Measurements from ENCODE around the gene APOLD1.
"Not testable (repeated sequence)": the region's sequence is repeated elsewhere in the genome, so short reads cannot be mapped to it uniquely, and the experiment has no call there.

APOLD1 gene

DNA sequence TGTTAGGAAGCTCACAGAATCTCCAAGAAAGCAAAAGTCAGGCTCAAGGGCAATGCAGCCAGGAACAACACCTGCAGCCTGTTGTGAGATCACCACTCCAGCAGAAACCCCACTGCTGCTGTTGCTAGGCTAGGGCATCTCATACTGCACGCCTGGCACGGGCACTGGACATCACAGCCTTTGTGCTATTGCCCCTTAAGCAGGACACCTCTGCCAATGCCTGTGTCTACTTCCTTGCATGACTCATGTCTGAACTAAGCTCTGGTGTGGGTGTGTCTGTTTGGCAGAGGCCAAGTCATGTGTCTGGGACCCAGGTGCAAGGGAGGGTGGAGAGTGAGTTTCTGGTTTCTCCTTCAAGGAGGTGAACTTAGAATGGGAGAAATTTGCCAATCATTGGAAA is 17.7 kb downstream of the APOLD1 start:
- TF ChIP-seq CTCF (IDR thresholded peaks at IDR 0.05; ENCODE audit: low read depth, low read length, missing control alignments): no peak
- in situ Hi-C loops (cut with HindIII; ENCODE audit: low sequenced_read_pairs): no loop called here
- H3K4me3 ChIP-seq (ENCODE audit: low read depth, low read length): no peak overlapping the region
- DNase-seq (ENCODE audit: low read depth): peak; percentile 38

- no peak for TF ChIP-seq CTCF (IDR thresholded peaks at IDR 0.05; ENCODE audit: low read depth, low read length, missing control alignments)
- no peak for DNase-seq (ENCODE audit: low read depth)
- in situ Hi-C loops (cut with HindIII; ENCODE audit: low sequenced_read_pairs): no loop called here
- no peak overlapping the region for H3K4me3 ChIP-seq (ENCODE audit: low read depth, low read length)
These were observed 18.6 kb downstream of the APOLD1 start for GRCh38 chr12:12804011-12804410.

- H3K4me3 ChIP-seq (ENCODE audit: low read depth, low read length): no peak overlapping the region
- in situ Hi-C loops (cut with HindIII; ENCODE audit: low sequenced_read_pairs): no loop called here
- no peak for TF ChIP-seq CTCF (IDR thresholded peaks at IDR 0.05; ENCODE audit: low read depth, low read length, missing control alignments)
- DNase-seq (ENCODE audit: low read depth): peak; percentile 61
These were observed 19.0 kb downstream of the APOLD1 start for GRCh38 chr12:12804432-12804886.

- no peak for DNase-seq (ENCODE audit: low read depth)
- no peak overlapping the region for H3K4me3 ChIP-seq (ENCODE audit: low read depth, low read length)
- in situ Hi-C loops (cut with HindIII; ENCODE audit: low sequenced_read_pairs): no loop called here
- TF ChIP-seq CTCF (IDR thresholded peaks at IDR 0.05; ENCODE audit: low read depth, low read length, missing control alignments): no peak
These were observed 21.5 kb downstream of the APOLD1 start for GRCh38 chr12:12806784-12807516.

DNA sequence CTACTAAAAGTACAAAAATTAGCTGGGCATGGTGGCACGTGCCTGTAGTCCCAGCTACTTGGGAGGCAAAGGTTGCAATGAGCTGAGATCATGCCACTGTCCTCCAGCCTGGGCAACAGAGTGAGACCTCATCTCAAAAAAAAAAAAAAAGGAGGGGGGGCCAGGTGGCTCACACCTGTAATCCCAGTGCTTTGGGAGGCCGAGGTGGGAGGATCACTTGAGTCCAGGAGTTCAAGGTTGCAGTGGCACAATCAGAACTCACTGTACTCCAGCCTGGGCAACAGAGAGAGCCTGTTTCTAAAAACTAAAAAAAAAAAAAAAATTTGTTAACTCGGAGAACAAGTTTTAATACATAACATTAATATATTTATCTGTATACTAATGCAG is 22.1 kb downstream of the APOLD1 start:
- in situ Hi-C loops (cut with HindIII; ENCODE audit: low sequenced_read_pairs); DNase-seq (ENCODE audit: low read depth); H3K4me3 ChIP-seq (ENCODE audit: low read depth, low read length): not testable (repeated sequence)

DNA sequence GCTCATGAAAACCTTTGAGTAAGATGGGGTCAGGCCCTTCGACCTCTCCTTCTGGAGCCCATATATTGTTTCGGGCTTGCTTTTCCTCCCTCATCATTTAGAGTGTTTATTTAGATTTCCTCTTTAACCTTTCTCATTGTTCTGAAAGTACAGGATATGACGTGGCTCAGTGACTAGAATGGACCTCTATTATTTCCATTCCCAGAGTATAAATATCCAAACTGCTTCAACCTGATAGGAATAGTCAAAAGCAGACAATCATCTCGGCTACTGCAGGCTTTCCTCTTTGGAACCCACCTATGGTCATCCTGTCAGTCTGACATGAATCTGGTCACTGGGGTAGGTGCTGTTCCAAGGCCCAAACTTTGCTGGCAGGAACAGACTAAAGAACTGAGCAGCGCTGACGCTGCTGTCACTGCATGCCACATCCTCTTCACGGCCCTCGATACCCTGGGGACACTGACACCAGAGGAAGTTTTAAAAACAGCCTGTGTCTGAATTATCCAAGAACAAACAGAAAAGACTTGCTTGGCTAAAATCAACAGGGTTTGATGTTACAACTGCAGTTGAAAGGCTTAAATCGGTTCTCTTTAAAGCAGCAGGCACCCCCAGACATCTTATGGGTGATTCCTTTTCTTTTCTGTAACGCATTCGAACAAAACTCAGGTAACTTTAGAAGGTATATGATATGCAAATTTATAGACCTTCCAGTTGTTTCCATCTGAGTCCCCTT is 22.7 kb downstream of the APOLD1 start:
- TF ChIP-seq CTCF (IDR thresholded peaks at IDR 0.05; ENCODE audit: low read depth, low read length, missing control alignments): no peak
- no peak for DNase-seq (ENCODE audit: low read depth)
- in situ Hi-C loops (cut with HindIII; ENCODE audit: low sequenced_read_pairs): no loop called here
- no peak overlapping the region for H3K4me3 ChIP-seq (ENCODE audit: low read depth, low read length)

DNA sequence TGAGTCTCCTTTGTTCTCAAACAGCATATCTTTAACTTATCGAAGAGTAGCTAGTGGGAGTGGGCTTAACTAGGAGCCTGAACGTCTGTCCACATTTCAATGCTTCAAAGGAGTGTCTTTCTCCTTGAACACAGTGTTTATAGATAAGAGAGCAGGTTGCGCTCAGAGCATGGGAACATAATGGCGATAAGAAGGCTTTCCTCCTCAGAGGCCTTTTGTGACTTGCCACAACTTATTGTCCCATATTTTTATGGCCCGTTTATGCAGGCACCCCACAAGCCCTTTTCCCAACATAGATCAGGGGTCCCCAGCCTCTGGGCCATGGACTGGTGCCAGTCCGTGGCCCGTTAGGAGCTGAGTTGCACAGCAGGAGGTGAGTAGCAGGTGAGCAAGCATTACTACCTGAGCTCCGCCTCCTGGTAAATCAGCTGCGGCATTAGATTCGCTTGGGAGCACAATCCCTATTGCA is 25.1 kb downstream of the APOLD1 start:
- in situ Hi-C loops (cut with HindIII; ENCODE audit: low sequenced_read_pairs): no loop called here
- TF ChIP-seq CTCF (IDR thresholded peaks at IDR 0.05; ENCODE audit: low read depth, low read length, missing control alignments): no peak

More for the DNA sequence above, 25.1 kb downstream of the APOLD1 start:
- no peak overlapping the region for H3K4me3 ChIP-seq (ENCODE audit: low read depth, low read length)
- DNase-seq (ENCODE audit: low read depth): no peak
